Activated T-cell treated with anti-CD3 and anti-CD28 coated beads, Interleukin-2, amount 50 U/mL, for 24 hours (primary cell): Measurements from ENCODE around the gene ZNF423.

ENCODE experiments used
- DNase-seq: peaks from one replicate; pipeline ENCODE4 v3.0.0-alpha.2; 2020
- H3K27ac Mint-ChIP-seq: 2 replicates; pipeline ENCODE4 v1.8.0; 2020; ENCODE audit warnings: mild to moderate bottlenecking, mixed read lengths
- H3K27me3 Mint-ChIP-seq: 2 replicates; pipeline ENCODE4 v1.8.0; 2020; ENCODE audit warnings: mixed read lengths
- H3K36me3 Mint-ChIP-seq: 2 replicates; pipeline ENCODE4 v1.8.0; 2020; ENCODE audit warnings: low read depth, mixed read lengths
- H3K4me1 Mint-ChIP-seq: 2 replicates; pipeline ENCODE4 v1.8.0; 2020; ENCODE audit warnings: low read depth, mixed read lengths
- H3K4me3 Mint-ChIP-seq: 2 replicates; pipeline ENCODE4 v1.8.0; 2020; ENCODE audit warnings: mild to moderate bottlenecking, moderate library complexity, mixed read lengths
- H3K9me3 Mint-ChIP-seq: 2 replicates; pipeline ENCODE4 v1.8.0; 2020; ENCODE audit warnings: mixed read lengths

ZNF423 gene

DNA sequence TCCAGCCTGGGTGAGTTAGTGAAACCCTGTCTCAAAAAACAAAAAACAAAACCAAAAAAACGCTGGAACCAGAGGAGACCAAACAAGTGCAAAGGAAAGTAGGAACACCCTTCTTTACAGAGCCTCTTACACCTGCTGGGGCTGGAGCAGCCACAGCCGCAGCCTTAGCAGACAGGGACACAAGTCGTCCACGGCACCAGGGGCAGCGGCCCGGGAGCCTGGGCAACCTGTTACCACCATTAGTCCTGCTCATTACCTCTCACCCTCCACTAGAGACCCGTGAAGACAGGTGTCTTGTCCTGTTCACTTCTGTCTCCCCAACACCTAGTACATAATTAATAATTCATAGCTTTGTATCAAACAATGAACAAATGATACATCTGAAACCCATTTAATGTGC lies 398.7 kb downstream of the ZNF423 start:
- Mint-ChIP-seq H3K4me3 (no peak overlapping the region), H3K27ac (no peak overlapping the region), H3K4me1 (peaks cover 14% of the 10 kb centered on the region), H3K9me3 (no peaks in the 10 kb centered on the region), H3K27me3 (no peaks in the 10 kb centered on the region), H3K36me3 (no peaks in the 10 kb centered on the region)
- DNase-seq: peak; percentile 3

DNA sequence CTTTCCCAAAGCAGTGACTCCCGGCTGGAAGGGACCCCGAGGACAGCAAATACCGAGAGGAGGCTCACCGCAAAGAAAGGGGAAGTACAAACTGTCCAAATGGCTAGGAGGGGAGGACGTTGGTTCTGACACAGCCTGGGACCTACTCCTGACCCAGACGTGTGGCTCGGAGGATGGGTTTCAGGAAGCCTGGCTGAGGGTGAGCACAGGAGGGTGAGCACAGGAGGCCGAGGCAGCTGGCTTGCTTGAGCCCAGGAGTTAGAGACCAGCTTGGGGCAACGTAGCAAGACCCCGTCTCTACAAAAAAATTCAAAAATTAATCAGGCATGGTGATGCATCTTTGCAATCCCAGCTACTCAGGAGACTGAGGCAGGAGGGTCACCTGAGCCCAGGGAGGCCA lies 399.1 kb downstream of the ZNF423 start:
- Mint-ChIP-seq H3K27ac (no peak overlapping the region), H3K4me3 (no peak overlapping the region), H3K9me3 (no peaks in the 10 kb centered on the region), H3K4me1 (peaks cover 10% of the 10 kb centered on the region), H3K27me3 (no peaks in the 10 kb centered on the region), H3K36me3 (no peaks in the 10 kb centered on the region)
- peak; percentile 7 for DNase-seq

DNA sequence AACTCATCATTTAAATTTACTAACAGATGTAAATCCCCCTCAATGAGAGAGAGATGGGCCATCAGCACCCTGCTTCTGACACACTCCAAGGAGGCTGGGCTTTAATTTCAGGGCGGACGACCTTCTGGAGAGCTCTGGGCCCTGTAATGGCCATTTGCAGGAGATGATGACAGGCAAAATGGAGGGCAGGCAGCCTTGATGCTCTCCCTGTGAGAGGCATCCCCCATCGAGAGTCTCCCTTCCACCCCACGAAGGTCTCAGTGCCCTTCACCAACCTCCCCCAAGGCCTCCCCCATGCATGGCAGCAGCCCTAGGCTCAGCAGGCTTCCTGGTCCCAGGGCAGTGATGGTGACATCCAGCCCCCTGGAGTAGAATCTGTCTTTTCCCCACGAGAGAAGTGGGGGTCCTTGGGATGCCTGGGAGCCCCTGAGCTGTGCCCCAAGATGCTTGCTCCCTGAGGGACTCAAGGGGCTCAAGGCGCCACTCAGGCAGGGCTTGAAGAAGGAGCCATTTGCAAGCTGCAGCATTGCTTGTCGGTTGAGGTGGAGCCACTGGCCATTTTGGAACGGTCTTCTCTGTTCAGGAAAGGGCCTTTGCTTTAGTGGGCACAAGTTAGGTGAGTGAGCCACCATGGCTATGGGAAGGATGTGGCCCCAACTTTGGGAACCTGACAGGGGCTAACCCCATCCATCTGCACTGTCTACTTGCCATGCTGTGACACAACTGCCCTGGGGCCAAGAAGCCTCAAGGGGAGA lies 399.7 kb downstream of the ZNF423 start:
- no peaks in the 10 kb centered on the region for H3K27me3 Mint-ChIP-seq
- H3K9me3 Mint-ChIP-seq: no peaks in the 10 kb centered on the region
- H3K4me1 Mint-ChIP-seq: peaks cover 7% of the 10 kb centered on the region
- DNase-seq: peak; percentile 2
- H3K36me3 Mint-ChIP-seq: no peaks in the 10 kb centered on the region
- H3K27ac Mint-ChIP-seq: no peak overlapping the region
- H3K4me3 Mint-ChIP-seq: no peak overlapping the region

DNA sequence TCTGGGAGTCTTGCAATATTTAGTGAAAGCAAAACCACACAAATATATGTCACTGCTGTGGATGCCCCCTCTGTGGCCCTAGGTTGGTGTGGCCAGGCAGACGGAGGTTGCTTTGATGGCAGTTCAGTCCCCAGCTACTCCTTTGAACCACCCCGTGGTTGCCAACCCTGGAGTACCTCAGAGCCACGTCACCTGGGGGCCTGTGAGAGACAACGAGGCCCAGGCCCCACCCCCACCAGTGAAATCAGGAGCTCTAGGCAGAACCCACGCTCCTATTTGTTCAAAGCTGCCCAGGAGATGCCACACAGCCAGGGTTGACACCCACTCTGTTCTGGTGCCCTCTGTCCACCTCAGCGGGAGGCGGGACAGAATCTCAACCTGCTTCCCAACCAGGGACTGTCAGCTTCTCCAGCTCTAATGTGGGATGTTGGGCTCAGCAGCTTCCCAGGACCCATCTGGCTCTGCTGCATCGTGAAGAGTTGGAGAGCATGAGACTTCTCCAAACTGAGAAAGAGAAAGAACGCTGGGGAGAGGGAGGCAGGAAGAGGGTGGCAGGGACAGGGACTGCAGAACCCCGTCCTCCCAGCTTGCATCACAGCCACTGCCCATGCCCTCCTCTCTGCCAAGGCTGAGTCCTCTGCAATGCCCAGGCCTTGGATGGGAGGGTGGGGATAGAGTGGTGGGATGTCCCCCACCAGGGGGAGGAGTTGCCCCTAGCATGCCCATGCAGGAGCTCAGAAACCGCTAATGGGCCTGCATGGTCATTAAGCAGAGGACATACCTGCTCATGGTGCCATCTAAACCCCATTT lies 400.5 kb downstream of the ZNF423 start:
- H3K9me3 Mint-ChIP-seq: no peaks in the 10 kb centered on the region
- H3K4me1 Mint-ChIP-seq: peaks cover 2% of the 10 kb centered on the region
- H3K4me3 Mint-ChIP-seq: no peak overlapping the region
- no peaks in the 10 kb centered on the region for H3K27me3 Mint-ChIP-seq
- H3K27ac Mint-ChIP-seq: no peak overlapping the region
- H3K36me3 Mint-ChIP-seq: no peaks in the 10 kb centered on the region
- peak; percentile 20 for DNase-seq

DNA sequence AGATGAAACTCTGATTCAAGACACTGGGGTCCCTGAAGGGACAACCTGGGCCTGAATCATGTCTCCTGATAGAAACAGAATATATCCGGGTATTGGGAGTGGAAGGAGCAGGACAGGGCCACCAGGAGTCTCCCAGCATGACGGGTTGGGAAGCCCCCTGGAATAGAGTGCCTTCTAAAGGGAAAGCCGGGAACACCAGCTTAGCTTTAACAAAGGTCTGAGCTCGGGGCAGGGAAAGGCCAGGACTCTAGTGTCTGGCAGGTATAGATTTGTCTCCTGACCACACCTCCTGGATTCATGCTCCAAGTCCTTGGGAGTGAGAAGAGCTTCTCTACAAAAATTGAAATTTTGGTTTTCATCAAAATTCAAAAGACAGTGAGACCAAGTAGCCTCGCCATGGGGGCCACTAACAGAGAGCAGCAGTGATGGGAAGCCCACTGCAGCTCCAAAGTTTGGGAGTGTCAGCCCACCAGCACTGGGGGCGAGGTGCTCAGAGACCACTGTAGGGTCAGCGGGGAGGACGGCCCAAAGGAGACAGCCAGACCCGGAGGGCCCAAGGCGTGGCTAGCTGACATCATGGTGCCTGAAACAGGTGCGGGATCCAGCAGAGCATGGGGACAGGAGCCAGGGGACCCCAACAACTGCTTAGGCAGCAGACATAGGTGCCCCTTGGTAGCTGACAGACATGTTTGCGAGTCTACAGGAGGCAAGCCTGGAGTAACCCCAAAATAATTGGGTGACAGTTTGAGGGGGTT lies 401.3 kb downstream of the ZNF423 start:
- H3K9me3 Mint-ChIP-seq: no peaks in the 10 kb centered on the region
- no peak overlapping the region for H3K4me3 Mint-ChIP-seq
- H3K36me3 Mint-ChIP-seq: no peaks in the 10 kb centered on the region
- no peaks in the 10 kb centered on the region for H3K27me3 Mint-ChIP-seq
- H3K27ac Mint-ChIP-seq: no peak overlapping the region
- no peaks in the 10 kb centered on the region for H3K4me1 Mint-ChIP-seq
- peak; percentile 9 for DNase-seq

DNA sequence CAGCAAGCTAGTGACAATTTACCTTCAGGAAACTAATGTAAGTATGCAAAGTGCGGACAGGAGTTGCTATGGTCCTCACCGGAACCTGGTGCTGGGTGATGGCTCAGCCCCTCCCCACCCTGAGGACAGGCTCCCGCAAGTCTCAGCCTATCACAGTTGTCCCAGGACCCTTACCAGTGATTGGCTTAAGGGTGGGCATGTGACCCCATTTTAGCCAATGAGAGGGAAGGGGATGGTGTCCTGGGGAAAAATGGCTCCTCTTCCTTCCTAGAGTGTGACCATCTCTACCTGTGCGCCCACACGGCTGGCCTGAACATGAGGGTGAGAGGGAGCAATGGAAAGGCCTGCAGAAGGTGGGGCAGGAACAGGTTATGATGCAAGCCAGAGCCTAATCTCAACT lies 401.9 kb downstream of the ZNF423 start:
- no peak overlapping the region for H3K27ac Mint-ChIP-seq
- no peaks in the 10 kb centered on the region for H3K27me3 Mint-ChIP-seq
- no peaks in the 10 kb centered on the region for H3K9me3 Mint-ChIP-seq
- H3K36me3 Mint-ChIP-seq: no peaks in the 10 kb centered on the region
- no peaks in the 10 kb centered on the region for H3K4me1 Mint-ChIP-seq
- DNase-seq: no peak
- no peak overlapping the region for H3K4me3 Mint-ChIP-seq

DNA sequence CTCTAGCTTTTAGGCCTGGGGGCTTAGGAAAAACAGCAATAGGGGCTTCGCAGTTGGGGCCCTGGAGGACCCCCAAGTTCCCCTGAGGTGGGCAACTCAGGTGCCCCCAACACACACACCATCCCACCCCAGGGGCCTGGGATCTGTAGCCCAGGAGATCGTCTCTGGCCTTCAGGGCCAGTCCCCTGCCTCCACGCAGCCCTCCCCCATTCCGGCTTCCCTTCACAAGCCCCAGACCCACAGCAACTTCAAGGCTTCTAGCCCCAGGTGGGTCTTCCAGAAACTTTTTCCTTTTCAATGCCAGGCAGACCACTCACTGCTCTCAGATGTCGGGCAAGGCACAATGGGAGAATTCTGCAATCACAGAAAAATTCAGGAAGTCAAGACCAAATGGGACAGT lies 402.9 kb downstream of the ZNF423 start:
- no peaks in the 10 kb centered on the region for H3K9me3 Mint-ChIP-seq
- H3K36me3 Mint-ChIP-seq: no peaks in the 10 kb centered on the region
- H3K4me1 Mint-ChIP-seq: no peaks in the 10 kb centered on the region
- H3K27me3 Mint-ChIP-seq: no peaks in the 10 kb centered on the region
- no peak overlapping the region for H3K4me3 Mint-ChIP-seq
- DNase-seq: peak; percentile 5
- no peak overlapping the region for H3K27ac Mint-ChIP-seq

DNA sequence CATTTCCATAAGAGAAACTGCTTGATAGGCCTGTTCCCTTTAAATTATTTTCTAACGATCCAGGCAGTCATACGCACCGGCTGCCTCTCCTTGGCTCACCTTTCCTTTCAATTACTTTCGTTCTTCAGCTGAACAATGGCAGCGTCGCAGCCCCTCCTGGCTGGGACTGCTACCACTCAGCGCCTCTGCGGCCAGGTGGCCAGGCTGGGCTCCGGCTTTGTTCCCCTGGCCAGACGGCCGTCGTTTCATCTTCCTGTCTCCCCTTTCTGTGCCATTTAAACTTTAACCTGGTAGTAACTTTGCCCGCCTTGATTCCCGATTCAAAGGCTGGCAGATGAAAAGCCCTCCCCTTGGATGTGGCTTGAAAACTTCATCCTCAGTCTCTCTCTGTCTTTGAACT lies 403.3 kb downstream of the ZNF423 start:
- Mint-ChIP-seq H3K27me3 (no peaks in the 10 kb centered on the region), H3K36me3 (no peaks in the 10 kb centered on the region), H3K27ac (no peak overlapping the region), H3K4me3 (no peak overlapping the region), H3K4me1 (no peaks in the 10 kb centered on the region), H3K9me3 (no peaks in the 10 kb centered on the region)
- DNase-seq: no peak

DNA sequence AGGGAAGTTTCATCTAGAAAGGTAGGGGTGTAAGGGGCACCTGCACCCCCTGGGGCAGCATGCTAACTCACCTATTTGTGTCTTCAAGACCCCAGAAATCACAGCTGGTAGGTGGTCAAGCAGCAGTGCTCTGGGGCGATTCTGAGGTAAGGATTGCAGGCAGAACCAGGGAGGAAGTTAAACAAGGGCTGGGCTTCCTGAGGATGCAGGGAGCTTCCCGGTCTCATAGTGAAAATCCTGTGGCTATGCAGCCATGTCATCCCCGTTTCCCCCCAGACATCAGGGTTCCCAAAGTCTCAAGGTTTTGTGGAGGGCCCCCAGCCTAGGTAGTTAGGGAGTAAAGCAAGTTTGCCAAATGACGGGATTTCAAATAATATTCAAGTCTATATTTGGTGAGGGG lies 403.8 kb downstream of the ZNF423 start:
- Mint-ChIP-seq H3K4me1 (no peaks in the 10 kb centered on the region), H3K27ac (no peak overlapping the region), H3K27me3 (no peaks in the 10 kb centered on the region), H3K36me3 (no peaks in the 10 kb centered on the region), H3K9me3 (no peaks in the 10 kb centered on the region), H3K4me3 (no peak overlapping the region)
- DNase-seq: no peak

DNA sequence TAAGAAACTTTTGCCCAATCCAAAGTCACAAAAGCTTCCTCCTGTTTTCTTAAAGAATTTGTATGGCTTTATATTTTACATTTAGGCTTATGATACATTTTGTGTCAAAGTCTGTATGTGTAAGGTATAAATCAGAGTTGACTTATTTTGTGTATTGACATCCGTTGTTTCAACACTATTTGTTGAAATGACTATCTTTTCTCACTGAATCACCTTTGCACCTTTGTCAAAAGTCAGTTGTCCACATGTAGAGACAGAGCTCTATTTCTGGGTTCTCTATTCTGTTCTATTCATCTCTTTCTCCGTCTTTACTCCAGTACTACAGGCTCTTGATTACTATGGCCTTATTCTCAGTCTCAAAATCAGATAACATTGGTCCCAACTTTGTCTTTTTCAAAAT lies 409.1 kb downstream of the ZNF423 start:
- no peak overlapping the region for H3K4me3 Mint-ChIP-seq
- no peaks in the 10 kb centered on the region for H3K27me3 Mint-ChIP-seq
- H3K9me3 Mint-ChIP-seq: no peaks in the 10 kb centered on the region
- DNase-seq: no peak
- no peaks in the 10 kb centered on the region for H3K36me3 Mint-ChIP-seq
- H3K4me1 Mint-ChIP-seq: peaks cover 10% of the 10 kb centered on the region
- no peak overlapping the region for H3K27ac Mint-ChIP-seq

DNA sequence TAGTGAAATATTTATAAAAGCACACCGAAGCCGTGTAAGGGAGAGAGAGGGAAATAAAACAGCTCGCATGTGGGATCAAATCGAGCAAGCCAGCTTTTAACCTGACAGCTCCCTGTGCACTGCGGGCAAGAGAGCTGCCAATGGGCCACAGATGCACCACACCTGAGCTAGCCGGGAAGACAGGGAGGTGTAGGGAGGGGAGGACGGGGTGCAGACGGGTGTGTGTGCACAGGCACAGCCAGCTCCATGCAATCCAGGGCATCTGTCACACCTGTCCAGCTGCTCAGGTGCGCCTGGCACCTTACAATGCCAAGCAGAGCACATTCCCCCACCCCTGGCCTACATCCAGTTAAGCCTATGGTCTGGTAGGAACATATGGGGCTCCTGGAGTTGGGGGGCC lies 412.3 kb downstream of the ZNF423 start:
- Mint-ChIP-seq H3K27me3 (no peaks in the 10 kb centered on the region), H3K4me1 (peaks cover 25% of the 10 kb centered on the region), H3K4me3 (no peak overlapping the region), H3K36me3 (no peaks in the 10 kb centered on the region), H3K9me3 (no peaks in the 10 kb centered on the region), H3K27ac (no peak overlapping the region)
- DNase-seq: no peak

DNA sequence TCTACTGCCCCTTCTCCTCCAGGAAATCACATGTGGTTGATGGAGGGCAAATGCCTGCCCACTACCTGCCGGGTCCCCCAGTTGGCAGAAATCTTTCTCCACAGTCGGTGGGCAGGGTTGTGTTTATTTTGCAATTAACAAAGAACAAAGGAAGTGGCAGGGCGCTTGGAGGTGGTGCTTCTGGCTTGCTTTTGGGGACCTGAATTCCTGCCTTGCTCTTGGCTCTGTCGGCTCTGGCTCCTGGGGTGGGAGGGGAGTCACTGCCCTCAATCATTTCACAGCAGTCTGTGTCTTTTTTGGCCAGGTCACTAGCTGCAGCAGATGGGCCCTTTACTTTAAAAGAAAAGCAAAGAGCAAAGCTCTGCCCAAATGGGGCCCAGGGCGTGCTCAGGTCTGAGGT lies 413.1 kb downstream of the ZNF423 start:
- H3K27me3 Mint-ChIP-seq: no peaks in the 10 kb centered on the region
- peaks cover 25% of the 10 kb centered on the region for H3K4me1 Mint-ChIP-seq
- no peaks in the 10 kb centered on the region for H3K36me3 Mint-ChIP-seq
- no peaks in the 10 kb centered on the region for H3K9me3 Mint-ChIP-seq
- no peak overlapping the region for H3K4me3 Mint-ChIP-seq
- H3K27ac Mint-ChIP-seq: peak overlapping the region; percentile 23
- peak; percentile 24 for DNase-seq

DNA sequence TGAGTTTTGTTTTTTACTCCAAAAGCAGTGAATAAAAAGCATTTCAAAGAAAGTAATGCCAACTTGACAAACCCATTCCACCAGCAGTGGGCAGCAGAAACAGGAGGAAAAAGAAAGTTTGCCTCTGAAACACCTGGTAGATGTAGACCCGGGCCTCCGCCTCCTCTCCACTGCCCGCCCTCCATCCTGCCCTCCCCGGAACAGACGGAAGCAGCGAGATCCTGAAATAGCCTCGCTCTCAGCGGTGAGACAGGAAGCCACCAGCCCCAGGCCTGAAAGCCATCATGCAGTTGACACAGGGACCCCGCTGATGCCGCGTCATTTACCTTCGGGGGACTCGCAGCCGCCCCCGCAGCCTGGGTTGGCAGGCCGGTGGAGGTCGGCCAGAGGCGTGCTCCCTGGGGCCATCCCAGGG lies 414.5 kb downstream of the ZNF423 start:
- no peaks in the 10 kb centered on the region for H3K27me3 Mint-ChIP-seq
- peak overlapping the region; percentile 74 for H3K27ac Mint-ChIP-seq
- no peaks in the 10 kb centered on the region for H3K36me3 Mint-ChIP-seq
- peak overlapping the region; percentile 41 for H3K4me3 Mint-ChIP-seq
- H3K4me1 Mint-ChIP-seq: peaks cover 25% of the 10 kb centered on the region
- no peaks in the 10 kb centered on the region for H3K9me3 Mint-ChIP-seq
- peak; percentile 67 for DNase-seq

DNA sequence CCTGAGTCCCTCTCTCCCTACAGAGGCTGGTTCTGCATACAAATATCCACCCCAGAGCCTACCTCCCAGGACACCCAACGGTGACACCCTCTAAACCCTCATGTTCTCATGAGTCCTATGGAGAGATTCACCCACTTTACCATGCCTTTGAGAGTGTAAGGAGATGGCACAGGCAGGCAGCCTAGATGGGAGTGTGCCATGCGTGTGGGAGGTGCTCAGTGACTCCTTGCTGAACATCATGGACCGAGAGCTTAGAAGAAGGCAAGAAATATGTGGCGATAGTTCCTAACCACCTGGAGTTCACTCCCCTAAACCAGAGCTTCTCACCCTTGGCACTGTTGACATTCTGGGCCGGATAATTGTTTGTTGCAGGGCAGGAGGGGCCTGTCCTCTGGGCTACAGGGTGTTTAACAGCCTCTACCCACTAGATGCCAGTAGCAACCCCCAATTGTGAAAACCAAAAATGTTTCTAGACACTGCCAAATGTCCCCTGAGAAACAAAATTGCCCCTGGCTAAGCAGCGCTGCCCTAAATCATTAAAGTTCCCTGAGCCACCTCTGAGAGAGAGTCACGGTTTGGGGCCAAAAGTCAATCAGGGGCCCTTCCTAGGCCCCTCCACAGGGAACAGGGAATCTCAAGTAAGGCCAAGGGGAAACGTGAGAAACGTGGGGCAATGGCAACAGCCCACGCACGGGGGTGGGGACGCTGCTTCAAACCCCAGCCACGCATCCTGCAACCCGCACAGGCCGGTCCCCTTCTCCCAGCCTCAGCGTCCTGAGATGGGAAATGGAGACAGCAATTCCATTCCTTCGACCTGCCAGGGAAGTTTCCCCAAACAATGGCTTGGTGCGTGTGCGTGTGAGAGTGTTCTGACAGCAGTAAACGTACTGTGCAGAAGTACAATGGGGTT lies 415.5 kb downstream of the ZNF423 start:
- H3K9me3 Mint-ChIP-seq: no peaks in the 10 kb centered on the region
- H3K27ac Mint-ChIP-seq: peak overlapping the region; percentile 74
- no peaks in the 10 kb centered on the region for H3K27me3 Mint-ChIP-seq
- no peak overlapping the region for H3K4me3 Mint-ChIP-seq
- H3K4me1 Mint-ChIP-seq: peaks cover 25% of the 10 kb centered on the region
- peak; percentile 25 for DNase-seq
- no peaks in the 10 kb centered on the region for H3K36me3 Mint-ChIP-seq
